Ecto neural progenitor cell (in vitro differentiated cells): ENCODE measurements around the gene GPR152.
"Not testable (repeated sequence)": the region's sequence is repeated elsewhere in the genome, so short reads cannot be mapped to it uniquely, and the experiment has no call there.

Experiments
- DNase-seq: peaks from one replicate; pipeline ENCODE4 v3.0.0-alpha.2; 2018; ENCODE audit warnings: low spot score

GPR152 gene

GRCh38 chr11:67489203-67489884 is 36.8 kb upstream of the GPR152 start:
- DNase-seq, result no peak

- no peak for DNase-seq
These were observed 34.1 kb upstream of the GPR152 start for GRCh38 chr11:67486481-67487195.

- not testable (repeated sequence) for DNase-seq
These were observed 33.4 kb upstream of the GPR152 start for GRCh38 chr11:67485873-67486361.

- DNase-seq, result no peak
These were observed 32.4 kb upstream of the GPR152 start for GRCh38 chr11:67484847-67485311.

GRCh38 chr11:67483831-67484665 is 31.5 kb upstream of the GPR152 start:
- DNase-seq, result no peak

GRCh38 chr11:67482827-67483798 is 30.6 kb upstream of the GPR152 start, which contains the start of gene AIP:
Gene AIP, plus strand, starts transcription at chr11:67483026. Its CDS starts 133 bp downstream, at chr11:67483159.
- peak; percentile 98 for DNase-seq

- DNase-seq, result no peak
These were observed 29.8 kb upstream of the GPR152 start for GRCh38 chr11:67482275-67482826.

- not testable (repeated sequence) for DNase-seq
These were observed 25.0 kb upstream of the GPR152 start for GRCh38 chr11:67477344-67478050.

GRCh38 chr11:67476692-67477091 is 24.2 kb upstream of the GPR152 start:
- not testable (repeated sequence) for DNase-seq

GRCh38 chr11:67472882-67473281 is 20.4 kb upstream of the GPR152 start:
- no peak for DNase-seq

- DNase-seq, result no peak
These were observed 17.9 kb upstream of the GPR152 start for GRCh38 chr11:67470337-67471002.

- DNase-seq, result no peak
These were observed 16.9 kb upstream of the GPR152 start for GRCh38 chr11:67469508-67469811.

GRCh38 chr11:67468759-67469507 is 16.4 kb upstream of the GPR152 start, which contains the start of gene TMEM134:
Gene TMEM134, minus strand, starts transcription at chr11:67469251. Its CDS starts 59 bp downstream, at chr11:67469192.
- DNase-seq, result peak; percentile 96

- no peak for DNase-seq
These were observed 15.9 kb upstream of the GPR152 start for GRCh38 chr11:67468456-67468758.

- DNase-seq, result no peak
These were observed 15.5 kb upstream of the GPR152 start for GRCh38 chr11:67468056-67468455.

- DNase-seq, result no peak
These were observed 14.6 kb upstream of the GPR152 start for GRCh38 chr11:67466962-67467771.

- DNase-seq, result no peak
These were observed 13.8 kb upstream of the GPR152 start for GRCh38 chr11:67466367-67466766.

GRCh38 chr11:67465530-67465929 is 13.0 kb upstream of the GPR152 start:
- DNase-seq, result not testable (repeated sequence)
